Loucy (cell line): ENCODE data around the gene ATP5MC2.

Experiments used
- H2AFZ ChIP-seq: fragments of 200-600 bp; sonication (generic); 2 replicates; pipeline ENCODE4 v1.6.0; 2016; ENCODE audit warnings: antibody characterized with exemption, mild to moderate bottlenecking, low read length, moderate library complexity
- H3F3A ChIP-seq: fragments of 200-600 bp; 2 replicates; pipeline ENCODE4 v1.6.0; 2016; ENCODE audit warnings: antibody characterized with exemption, low read depth, mild to moderate bottlenecking
- H3K27me3 ChIP-seq: fragments of 200-600 bp; sonication (generic); 2 replicates; pipeline ENCODE4 v1.6.1; 2014; ENCODE audit warnings: low read length, mild to moderate bottlenecking; ENCODE audit not compliant: insufficient read depth, poor library complexity, severe bottlenecking
- H3K36me3 ChIP-seq: fragments of 200-600 bp; sonication (generic); 2 replicates; pipeline ENCODE4 v1.6.1; 2016; ENCODE audit warnings: low read length; ENCODE audit not compliant: insufficient read depth
- H3K4me1 ChIP-seq: fragments of 200-600 bp; sonication (generic); 2 replicates; pipeline ENCODE4 v1.5.1; 2014; ENCODE audit warnings: low read length, mild to moderate bottlenecking; ENCODE audit not compliant: insufficient read depth, poor library complexity, severe bottlenecking
- H3K4me2 ChIP-seq: fragments of 200-600 bp; sonication (generic); 2 replicates; pipeline ENCODE4 v1.6.0; 2014; ENCODE audit warnings: antibody characterized with exemption, low read length, low read depth, mild to moderate bottlenecking; ENCODE audit not compliant: poor library complexity, severe bottlenecking
- H3K4me3 ChIP-seq: fragments of 200-600 bp; sonication (generic); 2 replicates; pipeline ENCODE4 v1.5.1; 2014; ENCODE audit warnings: low read length, mild to moderate bottlenecking, mixed read lengths; ENCODE audit not compliant: poor library complexity, severe bottlenecking
- H3K79me2 ChIP-seq: fragments of 200-600 bp; sonication (generic); 2 replicates; pipeline ENCODE4 v1.6.1; 2014; ENCODE audit warnings: low read length; ENCODE audit not compliant: insufficient read depth
- H3K9ac ChIP-seq: fragments of 200-600 bp; sonication (generic); 2 replicates; pipeline ENCODE4 v1.6.0; 2014; ENCODE audit warnings: mild to moderate bottlenecking, low read depth, low read length, moderate library complexity; ENCODE audit not compliant: poor library complexity, severe bottlenecking
- H3K9me2 ChIP-seq: fragments of 200-600 bp; sonication (generic); replicated peaks from 2 replicates; pipeline ENCODE4 v1.6.1; 2016; ENCODE audit warnings: low read depth, low read length, mixed read lengths
- H3K9me3 ChIP-seq: fragments of 200-600 bp; sonication (generic); 2 replicates; pipeline ENCODE4 v1.6.1; 2014; ENCODE audit warnings: mild to moderate bottlenecking, antibody characterized with exemption, low read length, low read depth; ENCODE audit not compliant: insufficient read depth
- H4K20me1 ChIP-seq: fragments of 200-600 bp; sonication (generic); 2 replicates; pipeline ENCODE4 v1.6.0; 2014; ENCODE audit warnings: antibody characterized with exemption, low read length, mild to moderate bottlenecking; ENCODE audit not compliant: insufficient read depth, poor library complexity, severe bottlenecking
- EZH2phosphoT487 ChIP-seq: fragments of 200-600 bp; IDR thresholded peaks from 2 replicates; pipeline ENCODE4 v1.6.1; 2018; ENCODE audit warnings: antibody characterized with exemption, mild to moderate bottlenecking, moderate library complexity, borderline replicate concordance
- TF ChIP-seq, protein P1 (sequence below): fragments of 200-600 bp; sonication (generic); conservative IDR thresholded peaks from 2 replicates; pipeline ENCODE4 v1.5.1; 2014; ENCODE audit warnings: mild to moderate bottlenecking, antibody characterized with exemption, low read length

Gene ATP5MC2

DNA sequence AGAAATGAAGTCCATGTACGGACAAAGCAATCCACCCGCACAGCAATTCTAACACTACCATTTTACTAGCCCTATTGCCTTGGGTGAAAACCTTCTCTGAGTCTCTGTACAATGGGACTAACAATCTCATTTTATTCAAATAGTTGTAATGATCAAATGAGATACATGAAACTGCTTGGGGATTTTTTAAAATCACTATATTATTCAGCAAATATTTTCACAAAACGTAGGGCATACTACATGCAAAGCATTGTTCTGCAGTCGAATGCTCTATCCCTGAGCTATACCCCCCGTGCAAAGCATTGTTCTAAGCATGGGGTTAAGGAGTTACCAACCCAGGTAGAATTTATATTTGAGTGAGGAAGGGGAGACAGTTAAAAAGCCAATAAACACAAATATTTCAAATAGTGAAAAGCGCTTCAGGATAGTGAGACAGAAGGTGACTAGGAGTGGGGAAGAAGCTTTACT is 49.1 kb downstream of the ATP5MC2 start:
- TF ChIP-seq, protein P1, sequence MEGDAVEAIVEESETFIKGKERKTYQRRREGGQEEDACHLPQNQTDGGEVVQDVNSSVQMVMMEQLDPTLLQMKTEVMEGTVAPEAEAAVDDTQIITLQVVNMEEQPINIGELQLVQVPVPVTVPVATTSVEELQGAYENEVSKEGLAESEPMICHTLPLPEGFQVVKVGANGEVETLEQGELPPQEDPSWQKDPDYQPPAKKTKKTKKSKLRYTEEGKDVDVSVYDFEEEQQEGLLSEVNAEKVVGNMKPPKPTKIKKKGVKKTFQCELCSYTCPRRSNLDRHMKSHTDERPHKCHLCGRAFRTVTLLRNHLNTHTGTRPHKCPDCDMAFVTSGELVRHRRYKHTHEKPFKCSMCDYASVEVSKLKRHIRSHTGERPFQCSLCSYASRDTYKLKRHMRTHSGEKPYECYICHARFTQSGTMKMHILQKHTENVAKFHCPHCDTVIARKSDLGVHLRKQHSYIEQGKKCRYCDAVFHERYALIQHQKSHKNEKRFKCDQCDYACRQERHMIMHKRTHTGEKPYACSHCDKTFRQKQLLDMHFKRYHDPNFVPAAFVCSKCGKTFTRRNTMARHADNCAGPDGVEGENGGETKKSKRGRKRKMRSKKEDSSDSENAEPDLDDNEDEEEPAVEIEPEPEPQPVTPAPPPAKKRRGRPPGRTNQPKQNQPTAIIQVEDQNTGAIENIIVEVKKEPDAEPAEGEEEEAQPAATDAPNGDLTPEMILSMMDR, result no peak
- no peak for TF ChIP-seq EZH2phosphoT487
- H3K9me2 ChIP-seq, result no peaks in the 10 kb centered on the region
- H3K79me2 ChIP-seq, result peaks cover 35% of the 10 kb centered on the region
- H3K36me3 ChIP-seq, result no peaks in the 10 kb centered on the region
- peaks cover 35% of the 10 kb centered on the region for H3K4me1 ChIP-seq
- no peaks in the 10 kb centered on the region for H3K9me3 ChIP-seq
- H3F3A ChIP-seq, result no peaks in the 10 kb centered on the region
- H3K4me2 ChIP-seq, result peak overlapping the region; percentile 88
- peak overlapping the region; percentile 90 for H2AFZ ChIP-seq
- H3K4me3 ChIP-seq, result peak overlapping the region; percentile 95
- peaks cover 4% of the 10 kb centered on the region for H4K20me1 ChIP-seq
- peak overlapping the region; percentile 92 for H3K9ac ChIP-seq
- H3K27me3 ChIP-seq, result no peaks in the 10 kb centered on the region

DNA sequence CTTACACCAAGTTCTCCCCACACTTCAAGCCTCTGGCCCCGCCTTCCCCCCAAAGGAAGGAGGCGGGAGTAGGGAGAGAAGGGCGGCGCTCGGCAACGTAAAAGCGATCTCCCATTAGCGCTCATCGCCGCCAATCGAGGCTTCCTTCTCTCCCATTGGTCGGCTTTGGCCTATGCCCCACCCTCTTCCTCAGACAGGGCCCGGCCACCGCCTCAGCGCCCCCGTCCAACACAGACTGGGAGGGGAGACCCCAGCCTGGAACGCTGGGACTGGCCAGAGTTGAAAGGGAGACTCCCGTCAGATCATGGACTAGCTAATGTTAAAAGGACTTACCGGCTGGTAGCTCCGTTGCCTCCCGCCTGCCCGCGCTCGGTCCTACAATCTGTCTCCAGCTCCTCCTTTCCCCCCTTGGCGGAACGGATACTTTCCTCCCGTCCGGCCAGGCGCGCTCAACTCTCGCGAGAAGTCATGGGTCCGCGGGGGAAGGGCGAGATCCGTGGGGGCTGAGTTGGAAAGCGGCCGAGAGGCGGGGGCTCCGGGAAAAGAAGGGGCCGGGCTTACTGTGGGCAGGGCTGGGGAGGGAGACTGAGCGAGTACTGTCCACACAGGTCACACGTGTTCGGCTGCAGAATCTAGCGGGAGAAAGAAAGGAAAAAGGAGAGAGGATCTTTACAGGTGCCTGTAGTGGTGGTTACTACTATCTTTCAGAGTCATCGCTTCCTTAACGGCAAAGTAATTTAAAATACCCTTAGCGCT is 49.8 kb downstream of the ATP5MC2 start, which contains the start of gene ATF7:
Gene ATF7 (minus strand): TSS at position 437 of the 756 bp plus-strand sequence. CDS start 25,382 bp downstream, outside the sequence.
- TF ChIP-seq, protein P1, result no peak
- no peak for TF ChIP-seq EZH2phosphoT487
- Histone ChIP-seq H3K4me1 (peaks cover 35% of the 10 kb centered on the region), H3K9me2 (no peaks in the 10 kb centered on the region)

DNA sequence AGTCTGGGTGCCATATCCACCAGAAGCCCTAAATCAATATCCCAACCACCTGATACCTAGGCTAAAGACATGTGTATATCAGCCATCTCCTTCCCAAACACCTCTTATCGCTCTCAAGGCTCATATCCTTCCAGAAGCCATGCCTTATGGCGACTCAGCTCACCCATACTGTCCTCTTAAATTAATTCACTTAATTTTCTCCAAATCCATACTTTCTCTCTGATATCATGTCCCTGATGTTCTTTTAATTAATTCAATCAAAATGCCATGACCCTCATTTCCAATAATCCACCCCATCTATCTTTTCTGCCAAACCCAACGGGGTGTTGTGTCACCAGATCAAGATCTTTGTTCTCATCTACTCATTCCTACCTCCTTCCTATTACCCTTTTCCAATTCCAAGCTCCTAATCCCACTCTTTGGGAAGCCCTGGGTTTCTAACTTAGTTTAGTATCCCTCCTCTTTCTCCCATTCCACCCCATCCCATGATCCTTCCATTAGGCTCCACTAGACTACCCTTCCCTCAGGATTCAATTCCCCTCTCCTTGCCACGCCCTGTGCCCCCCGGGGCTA is 50.4 kb downstream of the ATP5MC2 start:
- Histone ChIP-seq H3K4me3 (peak overlapping the region; percentile 95), H3K4me1 (peaks cover 35% of the 10 kb centered on the region), H2AFZ (peak overlapping the region; percentile 44), H3K27me3 (no peaks in the 10 kb centered on the region), H3K79me2 (peaks cover 48% of the 10 kb centered on the region), H3K9me3 (no peaks in the 10 kb centered on the region), H3K36me3 (no peaks in the 10 kb centered on the region), H4K20me1 (peaks cover 4% of the 10 kb centered on the region), H3K9me2 (no peaks in the 10 kb centered on the region), H3K9ac (peak overlapping the region; percentile 92), H3K4me2 (peak overlapping the region; percentile 94), H3F3A (no peaks in the 10 kb centered on the region)
- TF ChIP-seq, protein P1, result no peak
- no peak for TF ChIP-seq EZH2phosphoT487

More for the DNA sequence above, 49.8 kb downstream of the ATP5MC2 start, which contains the start of gene ATF7:
- no peaks in the 10 kb centered on the region for H3K9me3 ChIP-seq
- H3F3A ChIP-seq, result no peaks in the 10 kb centered on the region
- peak within 1 kb of the TSS; percentile 92 for H3K9ac ChIP-seq
- H2AFZ ChIP-seq, result peak within 1 kb of the TSS; percentile 90
- peak within 1 kb of the TSS; percentile 95 for H3K4me3 ChIP-seq
- peak within 1 kb of the TSS; percentile 94 for H3K4me2 ChIP-seq
- H3K79me2 ChIP-seq, result peaks cover 41% of the 10 kb centered on the region
- no peaks in the 10 kb centered on the region for H3K27me3 ChIP-seq
- no peaks in the 10 kb centered on the region for H3K36me3 ChIP-seq
- H4K20me1 ChIP-seq, result peaks cover 4% of the 10 kb centered on the region
